H9 (cell line): ENCODE results near the gene FAM120A. TPM values are rescaled to one million over a fixed set of nuclear protein-coding genes. Genes with fewer than 3 reads are reported as not detected.

Source experiments
- DNase-seq: peaks from one replicate; pipeline ENCODE4 v3.0.0-alpha.2; 2017
- H2AFZ ChIP-seq: one replicate; pipeline ENCODE4 v1.6.1; 2013; ENCODE audit warnings: mild to moderate bottlenecking, low read length, control low read depth, moderate library complexity
- H2AK5ac ChIP-seq: 2 replicates; pipeline ENCODE4 v1.6.1; 2013; ENCODE audit warnings: low read length, control low read depth, mixed read lengths; ENCODE audit not compliant: insufficient read length
- H2BK120ac ChIP-seq: one replicate; pipeline ENCODE4 v1.6.1; 2013; ENCODE audit warnings: low read depth, mild to moderate bottlenecking, low read length, control low read depth, inconsistent platforms; ENCODE audit not compliant: poor library complexity, severe bottlenecking
- H2BK12ac ChIP-seq: 2 replicates; pipeline ENCODE4 v1.6.1; 2013; ENCODE audit warnings: low read length, control low read depth, mixed read lengths, low read depth; ENCODE audit not compliant: insufficient read length
- H2BK15ac ChIP-seq: 2 replicates; pipeline ENCODE4 v1.6.1; 2013; ENCODE audit warnings: low read depth, low read length, control low read depth
- H2BK20ac ChIP-seq: one replicate; pipeline ENCODE4 v1.6.1; 2013; ENCODE audit warnings: low read depth, mild to moderate bottlenecking, low read length, control low read depth, inconsistent platforms; ENCODE audit not compliant: poor library complexity, severe bottlenecking
- H2BK5ac ChIP-seq: 2 replicates; pipeline ENCODE4 v1.6.1; 2013; ENCODE audit warnings: low read length, control low read depth, mixed read lengths; ENCODE audit not compliant: insufficient read length
- H3K14ac ChIP-seq: 2 replicates; pipeline ENCODE4 v1.6.1; 2013; ENCODE audit warnings: low read length, control low read depth; ENCODE audit not compliant: insufficient read depth
- H3K18ac ChIP-seq: 2 replicates; pipeline ENCODE4 v1.6.1; 2013; ENCODE audit warnings: low read depth, mild to moderate bottlenecking, mixed read lengths, low read length, control low read depth; ENCODE audit not compliant: insufficient read length
- H3K23ac ChIP-seq: 2 replicates; pipeline ENCODE4 v1.6.1; 2013; ENCODE audit warnings: low read length, control low read depth, mixed read lengths, low read depth; ENCODE audit not compliant: insufficient read length
- H3K23me2 ChIP-seq: 2 replicates; pipeline ENCODE4 v1.6.1; 2013; ENCODE audit warnings: low read depth, mild to moderate bottlenecking, mixed read lengths, low read length, control low read depth; ENCODE audit not compliant: insufficient read length, poor library complexity, severe bottlenecking
- H3K27ac ChIP-seq: 2 replicates; pipeline ENCODE4 v1.5.1; 2013; ENCODE audit warnings: low read length, control low read depth, mixed read lengths, low read depth; ENCODE audit not compliant: insufficient read length
- H3K27me3 ChIP-seq: 2 replicates; pipeline ENCODE4 v1.6.1; 2013; ENCODE audit warnings: low read length, control low read depth, inconsistent platforms; ENCODE audit not compliant: insufficient read depth
- H3K4ac ChIP-seq: 2 replicates; pipeline ENCODE4 v1.6.1; 2013; ENCODE audit warnings: low read depth, mild to moderate bottlenecking, control low read depth, inconsistent platforms, low read length, moderate library complexity
- H3K4me1 ChIP-seq: 2 replicates; pipeline ENCODE4 v1.6.1; 2013; ENCODE audit warnings: low read length, control low read depth, inconsistent platforms; ENCODE audit not compliant: insufficient read depth
- H3K4me2 ChIP-seq: 2 replicates; pipeline ENCODE4 v1.6.1; 2013; ENCODE audit warnings: low read length, control low read depth, mixed read lengths; ENCODE audit not compliant: insufficient read length, insufficient read depth
- H3K56ac ChIP-seq: 2 replicates; pipeline ENCODE4 v1.6.1; 2013; ENCODE audit warnings: low read depth, mild to moderate bottlenecking, mixed read lengths, low read length, control low read depth; ENCODE audit not compliant: insufficient read length
- H3K79me1 ChIP-seq: 2 replicates; pipeline ENCODE4 v1.6.1; 2013; ENCODE audit warnings: low read depth, mild to moderate bottlenecking, moderate library complexity, low read length, control low read depth, inconsistent platforms; ENCODE audit not compliant: insufficient read depth, poor library complexity, severe bottlenecking
- H3K79me2 ChIP-seq: 2 replicates; pipeline ENCODE4 v1.6.1; 2013; ENCODE audit warnings: low read length, control low read depth, inconsistent platforms; ENCODE audit not compliant: insufficient read depth
- H3K9ac ChIP-seq: 2 replicates; pipeline ENCODE4 v1.6.1; 2013; ENCODE audit warnings: low read length, control low read depth, mixed read lengths; ENCODE audit not compliant: insufficient read length; ENCODE audit errors: extremely low read depth
- H3K9me3 ChIP-seq: one replicate; pipeline ENCODE4 v1.6.1; 2013; ENCODE audit warnings: low read depth, low read length, inconsistent platforms; ENCODE audit not compliant: control insufficient read depth
- H3T11ph ChIP-seq: one replicate; pipeline ENCODE4 v1.6.1; 2013; ENCODE audit warnings: mild to moderate bottlenecking, low read length, control low read depth, inconsistent platforms
- H4K20me1 ChIP-seq: one replicate; pipeline ENCODE4 v1.6.1; 2013; ENCODE audit not compliant: control insufficient read depth, insufficient read length, insufficient read depth
- H4K5ac ChIP-seq: 2 replicates; pipeline ENCODE4 v1.6.1; 2013; ENCODE audit warnings: low read depth, mild to moderate bottlenecking, mixed read lengths, low read length, control low read depth; ENCODE audit not compliant: insufficient read length
- H4K8ac ChIP-seq: replicated peaks from 2 replicates; pipeline ENCODE4 v1.6.1; 2013; ENCODE audit warnings: low read length, control low read depth, mixed read lengths, low read depth; ENCODE audit not compliant: insufficient read length
- H4K91ac ChIP-seq: 2 replicates; pipeline ENCODE4 v1.6.1; 2013; ENCODE audit warnings: low read depth, mild to moderate bottlenecking, moderate library complexity, mixed read lengths, low read length, control low read depth; ENCODE audit not compliant: insufficient read length
- H3K27ac Mint-ChIP-seq, 3 experiments: 2 replicates in 2 of 3; 3 replicates in 1 of 3; pipeline ENCODE4 v1.8.0; 2020 to 2021; ENCODE audit warnings: mixed read lengths in 3 of 3, mild to moderate bottlenecking in 1 of 3, moderate library complexity in 1 of 3
- H3K27me3 Mint-ChIP-seq: 2 replicates; pipeline ENCODE4 v1.8.0; 2021; ENCODE audit warnings: low read depth, mild to moderate bottlenecking, moderate library complexity, mixed read lengths
- H3K36me3 Mint-ChIP-seq, 3 experiments: 2 replicates in 2 of 3; 3 replicates in 1 of 3; pipeline ENCODE4 v1.8.0; 2020 to 2021; ENCODE audit warnings: low read depth in 3 of 3, mixed read lengths in 3 of 3; ENCODE audit not compliant: insufficient read depth in 1 of 3
- H3K4me1 Mint-ChIP-seq, 2 experiments: 2 replicates each; pipeline ENCODE4 v1.8.0; 2020; ENCODE audit warnings: mixed read lengths in 2 of 2
- H3K4me3 Mint-ChIP-seq, 2 experiments: 2 replicates in 1 of 2; 3 replicates in 1 of 2; pipeline ENCODE4 v1.8.0; 2020 to 2021; ENCODE audit warnings: mild to moderate bottlenecking in 2 of 2, mixed read lengths in 2 of 2, moderate library complexity in 1 of 2
- H3K9me3 Mint-ChIP-seq, 2 experiments: 2 replicates in 1 of 2; 3 replicates in 1 of 2; pipeline ENCODE4 v1.8.0; 2020; ENCODE audit warnings: mild to moderate bottlenecking in 2 of 2, mixed read lengths in 2 of 2, moderate library complexity in 1 of 2
- WGBS: extraction: QIAGEN DNeasy Blood & Tissue Kit; methylation state at CpG from one replicate; pipeline ENCODE4 v1.1.7; 2013; ENCODE audit warnings: missing lambda C conversion rate, low lambda C conversion rate, mixed read lengths; ENCODE audit not compliant: insufficient read length; ENCODE audit errors: extremely low coverage; 5-methylcytosine and 5-hydroxymethylcytosine counted together
- total RNA-seq: library from RNA; stranded (reverse); gene quantifications from 2 replicates; pipeline ENCODE4 v1.2.1, GENCODE V29; 2021
- TF ChIP-seq, protein P1 (sequence below): fragments of 200-600 bp; sonication (generic); conservative IDR thresholded peaks from 3 replicates; pipeline ENCODE4 v1.8.0; 2021; ENCODE audit warnings: antibody characterized with exemption, mild to moderate bottlenecking

The FAM120A gene
- total RNA-seq, 1 experiment from 2014 or later, result 57.7 TPM

- no peaks in the 10 kb centered on the region for H3K27me3 Mint-ChIP-seq
- Histone ChIP-seq H3T11ph (no peak overlapping the region), H3K9me3 (no peaks in the 10 kb centered on the region), H3K27me3 (no peaks in the 10 kb centered on the region), H3K9ac (no peak overlapping the region), H2BK120ac (no peak overlapping the region), H3K4ac (no peak overlapping the region), H3K79me1 (peaks cover 2% of the 10 kb centered on the region), H3K79me2 (no peaks in the 10 kb centered on the region; the same call in 1 of the 2 replicates), H2BK20ac (no peak overlapping the region), H3K18ac (no peak overlapping the region), H2BK12ac (no peak overlapping the region), H2AFZ (no peak overlapping the region), H3K4me1 (no peaks in the 10 kb centered on the region), H4K20me1 (no peaks in the 10 kb centered on the region), H2BK5ac (no peak overlapping the region), H2AK5ac (no peak overlapping the region), H3K23me2 (no peaks in the 10 kb centered on the region), H3K27ac (no peak overlapping the region), H2BK15ac (no peak overlapping the region), H3K23ac (no peak overlapping the region), H3K14ac (no peak overlapping the region), H3K56ac (no peak overlapping the region), H4K91ac (no peak overlapping the region), H3K4me2 (no peak overlapping the region), H4K8ac (no peak overlapping the region), H4K5ac (no peak overlapping the region)
- no peak for DNase-seq
- peaks cover 12 to 37% (median 28%) of the 10 kb centered on the region in 3 experiments; a peak in 6 of 7 replicates for H3K36me3 Mint-ChIP-seq
- TF ChIP-seq, protein P1, sequence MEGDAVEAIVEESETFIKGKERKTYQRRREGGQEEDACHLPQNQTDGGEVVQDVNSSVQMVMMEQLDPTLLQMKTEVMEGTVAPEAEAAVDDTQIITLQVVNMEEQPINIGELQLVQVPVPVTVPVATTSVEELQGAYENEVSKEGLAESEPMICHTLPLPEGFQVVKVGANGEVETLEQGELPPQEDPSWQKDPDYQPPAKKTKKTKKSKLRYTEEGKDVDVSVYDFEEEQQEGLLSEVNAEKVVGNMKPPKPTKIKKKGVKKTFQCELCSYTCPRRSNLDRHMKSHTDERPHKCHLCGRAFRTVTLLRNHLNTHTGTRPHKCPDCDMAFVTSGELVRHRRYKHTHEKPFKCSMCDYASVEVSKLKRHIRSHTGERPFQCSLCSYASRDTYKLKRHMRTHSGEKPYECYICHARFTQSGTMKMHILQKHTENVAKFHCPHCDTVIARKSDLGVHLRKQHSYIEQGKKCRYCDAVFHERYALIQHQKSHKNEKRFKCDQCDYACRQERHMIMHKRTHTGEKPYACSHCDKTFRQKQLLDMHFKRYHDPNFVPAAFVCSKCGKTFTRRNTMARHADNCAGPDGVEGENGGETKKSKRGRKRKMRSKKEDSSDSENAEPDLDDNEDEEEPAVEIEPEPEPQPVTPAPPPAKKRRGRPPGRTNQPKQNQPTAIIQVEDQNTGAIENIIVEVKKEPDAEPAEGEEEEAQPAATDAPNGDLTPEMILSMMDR, result no peak
- no peak overlapping the region for H3K4me3 Mint-ChIP-seq
- H3K27ac Mint-ChIP-seq, result no peak overlapping the region; a peak in 1 of 7 replicates
- WGBS, result no CpG with 5 or more reads among the region's 2 CpGs
- H3K4me1 Mint-ChIP-seq, result peaks cover 19 to 29% of the 10 kb centered on the region in 2 experiments
- no peaks in the 10 kb centered on the region for H3K9me3 Mint-ChIP-seq
These were observed 25.9 kb downstream of the FAM120A start for GRCh38 chr9:93477397-93477796.
